ENCODE measurements around the gene C2orf78.

- no peak for TF ChIP-seq TAF1 (IDR thresholded peaks at IDR 0.05; ENCODE audit: borderline replicate concordance, low read depth, low read length)
- no peak for TF ChIP-seq POLR2A (IDR thresholded peaks at IDR 0.05; ENCODE audit: low read depth, low read length)
- TF ChIP-seq POLR2AphosphoS5 (IDR thresholded peaks at IDR 0.05; ENCODE audit: low read depth, low read length), result no peak
Observed at GRCh38 chr2:73838889-73839534, 55.0 kb downstream of the C2orf78 start.

Data from GM12892 (cell line).